Stimulated activated CD8-positive, alpha-beta memory T cell treated with anti-CD3 and anti-CD28 coated beads, Interleukin-12 subunit alpha, Interleukin-12 subunit beta, amount 100 ng/mL, for 24 hours (primary cell): Measurements from ENCODE around the gene IL12RB1.
"Not testable (repeated sequence)": the region's sequence is repeated elsewhere in the genome, so short reads cannot be mapped to it uniquely, and the experiment has no call there.

Experiments
- DNase-seq: peaks from one replicate; pipeline ENCODE4 v3.0.0-alpha.2; 2020; ENCODE audit errors: extremely low read depth

IL12RB1 gene

DNA sequence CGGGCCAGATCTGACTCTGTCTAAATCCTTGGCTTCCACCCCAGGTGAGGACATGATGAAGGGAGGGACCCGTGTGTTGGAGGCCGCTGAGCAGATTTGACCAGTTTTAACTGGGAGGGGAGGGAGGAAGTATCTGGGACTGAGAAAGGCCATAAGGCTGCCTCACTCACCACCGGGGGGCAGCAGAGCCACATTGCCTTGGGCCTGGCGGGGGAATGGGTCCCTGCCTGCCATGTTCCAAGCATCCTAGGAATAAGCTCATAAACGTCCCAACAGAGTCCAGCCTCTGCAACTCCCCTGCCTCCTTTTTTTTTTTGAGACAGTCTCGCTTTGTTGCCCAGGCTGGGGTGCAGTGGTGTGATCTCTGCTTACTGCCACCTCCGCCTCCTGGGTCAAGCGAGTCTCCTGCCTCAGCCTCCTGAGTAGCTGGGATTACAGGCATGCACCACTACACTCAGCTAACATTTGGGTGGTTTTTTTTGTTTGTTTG lies 26.3 kb upstream of the IL12RB1 start:
- DNase-seq = no peak

DNA sequence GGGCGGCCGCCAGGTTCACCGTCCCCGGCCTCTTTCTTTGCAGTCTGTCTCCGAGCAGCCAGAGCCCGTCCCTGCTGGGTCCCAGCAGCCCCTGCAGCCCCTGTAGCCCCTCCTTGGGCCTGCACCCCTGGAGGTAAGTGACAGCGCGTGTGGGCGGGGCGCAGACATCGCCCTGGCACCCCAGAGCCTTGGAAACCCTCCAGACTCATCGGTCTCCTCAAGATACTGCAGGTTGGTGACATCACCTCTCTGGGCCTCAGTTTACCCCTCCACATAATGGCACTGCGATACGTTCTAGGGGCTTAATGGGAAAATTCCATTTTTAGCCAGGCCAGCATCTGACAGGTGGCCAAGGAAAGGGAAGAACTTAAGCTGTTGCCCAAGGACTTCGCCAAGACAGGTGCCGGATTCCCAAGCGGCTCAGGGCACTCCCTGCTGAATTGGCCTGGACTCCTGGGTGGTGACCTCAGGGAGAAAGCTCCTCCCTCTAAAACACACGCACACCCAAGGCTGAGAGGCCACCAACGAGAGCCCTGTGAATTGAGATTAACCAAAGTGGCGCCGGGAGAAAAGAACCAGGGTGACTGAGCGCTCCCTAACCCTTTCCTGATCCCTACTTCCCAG lies 24.0 kb upstream of the IL12RB1 start:
- no peak for DNase-seq

DNA sequence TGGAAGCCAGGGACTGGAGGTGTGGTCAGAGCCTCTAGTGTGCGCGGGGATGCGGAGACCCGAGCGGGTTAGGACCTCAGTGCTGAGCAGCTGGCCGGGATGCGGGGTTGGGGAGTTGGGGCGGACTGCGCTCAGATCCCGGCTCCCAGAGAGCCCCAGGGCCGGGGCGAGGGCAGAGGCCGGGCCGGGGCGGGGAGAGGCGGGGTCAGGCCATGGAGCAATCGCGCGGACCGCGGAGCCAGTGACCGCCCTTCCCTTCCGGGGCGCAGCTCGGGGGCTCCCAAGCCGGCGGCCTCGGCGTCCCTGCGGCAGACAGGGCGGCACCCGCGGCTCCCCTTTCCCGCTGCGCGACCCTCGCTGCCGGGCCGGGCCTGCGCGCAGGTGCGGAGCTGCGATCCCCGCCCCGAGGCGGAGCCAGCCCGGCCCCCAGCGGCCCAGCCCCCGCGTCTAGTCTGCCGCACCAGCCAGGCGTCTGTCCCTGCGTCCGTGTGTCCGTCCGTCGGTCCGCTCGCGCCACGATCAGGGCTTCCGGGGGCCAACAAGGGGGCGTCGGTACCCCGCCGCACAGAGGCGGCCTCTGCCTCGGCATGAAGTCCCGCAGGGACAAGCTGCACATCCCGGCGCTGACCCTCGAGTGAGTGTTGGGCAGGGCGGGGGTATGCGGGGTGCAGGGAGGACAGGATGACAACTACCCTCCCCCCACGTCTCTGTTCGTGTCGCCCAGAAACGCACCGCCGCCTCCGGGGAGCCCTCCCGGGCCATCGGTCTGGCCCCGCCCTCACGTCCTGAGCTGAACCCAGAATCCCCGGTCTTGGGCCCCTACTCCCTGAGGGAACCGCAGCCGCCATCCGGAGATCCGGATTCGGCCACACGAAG lies 23.2 kb upstream of the IL12RB1 start:
- no peak for DNase-seq

DNA sequence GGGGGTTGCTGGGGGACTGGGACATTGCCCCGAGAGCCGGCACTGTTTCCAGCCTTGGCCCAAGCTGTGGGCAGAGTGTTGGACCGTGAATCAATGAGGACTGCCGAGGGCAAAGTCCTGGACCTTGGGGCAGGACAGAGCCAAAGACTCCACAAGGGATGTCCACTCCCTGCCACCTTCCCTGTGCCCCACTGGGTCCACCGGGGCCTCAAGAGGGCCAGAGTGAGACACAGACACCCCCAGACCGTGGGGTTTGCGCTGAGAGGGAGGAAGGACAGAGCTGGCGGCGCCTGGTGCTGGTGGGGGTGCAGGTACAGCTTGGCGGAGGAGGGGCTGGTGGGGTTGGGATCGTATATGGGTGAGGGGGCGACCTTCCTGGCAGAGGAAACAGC lies 22.6 kb upstream of the IL12RB1 start:
- DNase-seq = no peak

DNA sequence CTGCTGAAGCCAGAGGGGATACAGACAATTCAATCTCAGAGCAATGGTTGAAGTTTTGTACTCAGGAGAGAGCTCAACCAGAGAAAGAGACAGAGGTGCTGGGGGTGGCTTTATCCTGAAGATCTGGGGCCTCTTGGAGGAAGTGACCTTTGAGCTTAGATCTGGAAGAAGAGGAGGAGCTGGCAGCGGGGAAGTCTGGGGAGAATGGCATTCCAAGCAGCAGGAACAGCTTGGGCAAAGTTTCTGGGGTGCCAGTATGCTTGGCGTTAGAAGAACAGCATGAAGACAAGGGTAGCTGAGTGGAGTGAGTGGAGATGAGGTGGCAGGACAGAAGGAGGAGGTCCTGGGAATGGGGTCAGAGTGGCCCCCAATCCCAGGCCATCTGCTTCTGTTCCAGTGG lies 22.2 kb upstream of the IL12RB1 start:
- no peak for DNase-seq

DNA sequence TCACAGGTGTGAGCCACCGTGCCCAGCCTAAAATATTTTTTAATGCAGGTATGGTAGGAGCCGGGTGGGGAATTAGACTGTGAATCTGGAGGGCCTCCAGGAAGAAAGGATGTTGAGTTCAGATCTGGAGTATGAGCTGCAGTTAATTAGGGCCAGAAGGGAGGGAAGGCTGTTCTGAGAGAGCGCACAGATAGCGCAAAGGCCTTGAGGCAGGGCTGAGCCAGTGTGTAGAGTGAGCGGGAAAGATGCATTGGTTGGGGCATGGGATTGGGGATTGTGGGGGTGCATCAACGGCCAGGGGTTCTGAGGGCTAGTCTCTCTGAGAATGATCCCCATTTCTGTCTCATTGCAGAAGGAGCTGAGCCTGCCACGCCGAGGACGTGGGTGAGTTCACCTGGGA lies 20.5 kb upstream of the IL12RB1 start:
- no peak for DNase-seq

DNA sequence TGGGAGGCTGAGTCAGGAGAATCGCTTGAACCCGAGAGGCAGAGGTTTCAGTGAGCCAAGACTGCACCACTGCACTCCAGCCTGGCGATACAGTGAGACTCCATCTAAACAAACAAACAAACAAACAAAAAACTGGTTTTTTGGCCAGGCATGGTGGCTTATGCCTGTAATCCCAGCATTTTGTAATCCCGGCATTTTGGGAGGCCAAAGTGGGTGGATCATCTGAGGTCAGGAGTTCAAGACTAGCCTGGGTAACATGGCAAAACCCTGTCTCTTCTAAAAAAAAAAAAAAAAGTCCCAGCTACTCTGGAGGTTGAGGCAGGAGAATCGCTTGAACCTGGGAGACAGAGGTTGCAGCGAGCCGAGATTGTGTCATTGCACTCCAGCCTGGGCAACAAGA lies 18.5 kb upstream of the IL12RB1 start:
- not testable (repeated sequence) for DNase-seq

DNA sequence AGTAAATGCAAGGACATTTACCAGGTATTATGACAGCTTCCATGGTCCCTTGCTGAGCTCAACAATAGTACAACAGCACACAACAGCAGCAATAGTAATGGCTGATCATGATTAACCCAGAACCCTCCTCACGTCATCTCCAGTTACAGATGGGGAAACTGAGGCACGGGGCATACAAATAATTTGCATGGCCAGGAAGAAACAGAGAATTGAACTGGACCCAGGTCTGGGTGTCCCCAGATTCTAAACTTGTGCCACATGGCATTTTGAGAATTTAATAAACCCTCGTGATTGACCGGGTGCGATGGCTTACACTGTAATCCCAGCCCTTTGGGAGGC lies 18.0 kb upstream of the IL12RB1 start:
- DNase-seq = no peak

DNA sequence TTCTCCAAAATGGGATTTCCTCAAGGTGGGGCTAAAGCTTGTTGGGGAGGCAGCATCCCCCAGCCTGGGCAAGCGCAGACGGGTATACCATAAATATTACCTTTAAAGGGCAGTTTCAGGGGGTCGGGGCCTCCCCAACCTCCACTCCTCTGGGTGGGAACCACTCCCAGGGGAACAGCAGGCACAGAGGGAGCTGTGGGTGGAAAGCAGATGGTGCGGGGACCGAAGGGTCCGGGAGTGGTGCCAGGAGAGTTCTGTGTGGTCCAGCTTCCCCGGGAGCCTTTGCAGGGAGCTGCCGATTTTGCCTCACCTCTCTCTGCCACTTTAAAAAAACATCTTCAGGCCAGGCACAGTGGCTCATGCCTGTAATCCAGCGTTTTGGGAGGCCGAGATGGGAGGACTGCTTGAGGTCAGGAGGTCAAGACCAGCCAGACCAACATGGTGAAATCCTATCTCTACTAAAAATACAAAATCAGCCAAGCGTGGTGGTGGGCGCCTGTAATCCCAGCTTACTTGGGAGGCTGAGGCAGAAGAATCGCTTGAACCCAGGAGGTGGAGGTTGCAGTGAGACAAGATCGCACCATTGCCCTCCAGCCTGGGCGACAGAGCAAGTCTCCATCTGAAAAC lies 16.3 kb upstream of the IL12RB1 start:
- DNase-seq = no peak

DNA sequence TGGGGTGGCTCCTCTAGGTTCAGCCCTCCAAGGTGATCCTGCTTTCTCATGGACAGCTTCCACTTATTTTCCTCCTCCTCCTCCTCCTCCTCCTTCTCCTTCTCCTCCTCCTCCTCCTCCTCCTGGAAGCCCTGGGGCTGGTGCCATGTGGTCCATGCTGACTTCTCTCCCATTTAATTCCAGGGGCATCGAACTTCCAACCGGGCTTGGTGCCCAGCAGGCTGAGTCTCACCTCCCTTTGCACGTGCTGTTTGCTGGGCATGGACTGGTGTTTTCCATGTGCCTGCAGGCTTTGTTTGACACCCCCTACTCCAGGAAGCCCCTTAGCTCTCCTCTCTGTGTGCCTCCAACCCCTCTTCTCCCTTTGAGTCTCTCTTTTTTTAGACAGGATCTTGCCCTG lies 14.5 kb upstream of the IL12RB1 start:
- no peak for DNase-seq

DNA sequence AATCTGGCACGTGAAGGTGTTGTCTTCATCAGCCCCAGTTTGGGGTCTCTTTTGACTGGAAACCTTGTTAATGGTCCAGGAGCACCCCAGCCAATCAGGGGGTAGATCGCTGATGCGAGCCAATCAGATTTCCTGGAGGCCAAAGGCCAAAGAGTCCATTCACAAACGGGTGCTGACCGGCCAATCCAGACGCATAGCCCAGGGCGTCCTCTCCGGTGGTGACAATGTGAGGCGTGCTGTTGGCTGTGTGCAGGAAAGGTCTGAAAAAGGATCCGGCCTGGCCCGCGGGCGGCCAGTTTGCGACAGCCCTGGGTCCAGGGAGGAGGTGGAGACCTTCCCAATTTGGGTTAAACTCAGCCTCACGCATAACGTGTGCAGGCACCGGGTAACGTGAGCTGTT lies 14.0 kb upstream of the IL12RB1 start:
- no peak for DNase-seq

DNA sequence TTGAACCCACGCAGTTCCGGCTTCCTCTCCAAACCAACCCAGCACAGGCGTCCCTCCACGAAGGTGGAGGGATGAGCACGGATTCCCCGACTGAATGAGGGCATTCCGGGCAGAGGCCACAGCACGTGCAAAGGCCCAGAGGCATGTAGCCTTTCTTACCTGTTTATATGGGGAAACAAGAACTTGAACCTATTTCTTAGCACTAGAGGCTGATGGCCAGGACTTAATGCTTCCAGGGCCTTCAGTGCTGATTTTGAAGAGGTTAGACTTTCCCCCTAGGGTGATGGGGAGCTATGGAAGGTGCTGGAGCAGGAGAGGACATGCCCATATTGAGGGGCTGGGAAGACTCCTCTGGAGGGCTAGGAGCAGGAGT lies 12.9 kb upstream of the IL12RB1 start:
- no peak for DNase-seq

DNA sequence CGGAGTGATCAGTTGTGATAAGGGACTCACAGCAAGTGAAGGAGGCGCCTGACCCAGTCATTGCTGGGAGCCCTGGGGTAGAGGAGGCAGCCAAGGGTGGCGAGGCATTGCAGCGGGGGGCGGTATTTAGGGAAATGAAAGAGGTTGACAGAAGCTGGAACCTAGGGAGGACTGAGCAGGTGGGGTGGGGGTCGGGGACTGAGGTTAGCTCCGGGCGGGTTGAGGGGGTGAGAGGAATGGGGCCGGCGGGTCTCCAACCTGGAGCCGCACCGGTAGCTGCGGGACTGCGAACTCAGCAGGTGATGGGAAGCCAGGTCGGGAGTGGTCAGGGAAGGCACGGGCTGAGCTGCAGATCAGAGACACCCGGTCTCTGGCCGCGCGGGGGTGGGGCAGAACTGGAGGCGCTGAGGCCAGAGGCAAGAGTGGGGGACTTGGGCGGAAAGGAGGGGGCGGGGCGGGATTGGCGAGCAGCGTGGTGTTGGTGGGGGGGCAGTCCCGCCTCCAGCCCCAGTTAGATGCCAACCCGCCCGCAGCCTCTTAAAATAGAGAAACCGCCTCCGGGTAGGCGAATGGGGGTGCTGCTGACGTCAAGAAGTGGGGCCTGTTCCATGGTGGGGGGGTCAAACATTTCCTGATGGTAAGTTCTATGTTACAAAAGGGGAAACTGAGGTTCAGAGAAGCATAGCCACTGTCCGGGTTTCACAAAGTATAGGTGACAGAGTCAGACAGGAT lies 12.3 kb upstream of the IL12RB1 start:
- no peak for DNase-seq

DNA sequence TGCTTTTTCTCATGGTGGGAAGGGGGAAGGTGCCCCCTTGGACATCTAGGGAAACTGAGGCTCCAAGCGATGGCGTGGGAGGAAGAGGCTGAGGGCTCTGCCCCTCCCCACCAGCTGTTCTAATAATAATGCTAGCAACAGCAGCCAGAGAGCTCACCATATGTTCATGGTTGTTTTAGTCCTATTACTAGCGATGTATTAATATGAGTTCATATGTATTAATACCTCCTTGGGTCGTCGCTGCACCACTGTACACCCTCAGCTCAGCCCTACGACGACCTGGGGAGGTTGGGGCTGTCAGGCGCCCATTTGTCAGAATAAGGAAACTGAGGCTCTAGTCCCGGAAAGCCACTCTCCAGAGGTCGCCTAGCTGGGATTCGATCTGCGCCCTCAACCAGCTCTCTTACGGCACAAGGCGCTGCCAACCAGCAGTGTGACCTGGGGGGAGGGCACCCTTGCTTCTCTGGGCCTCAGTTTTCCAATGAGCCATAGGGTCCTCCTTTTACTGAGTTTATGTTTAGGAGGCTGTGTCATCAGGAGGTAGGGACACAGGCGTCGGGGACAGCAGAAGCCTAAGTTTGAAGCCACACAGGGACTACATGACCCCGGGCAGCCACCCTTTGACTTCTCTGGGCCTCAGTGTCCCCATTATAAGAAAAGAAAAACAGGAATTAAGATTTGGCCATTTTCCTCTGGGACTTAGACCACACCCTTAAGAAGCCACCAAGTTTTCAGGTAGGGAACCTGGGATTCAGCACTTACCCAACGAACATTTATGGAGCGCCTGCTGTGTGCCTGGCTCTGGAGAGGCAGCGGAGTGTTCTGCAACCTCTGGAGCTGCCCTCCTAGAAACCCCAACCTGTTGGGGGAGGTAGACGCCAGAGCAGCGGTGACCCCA lies 11.5 kb upstream of the IL12RB1 start:
- no peak for DNase-seq

DNA sequence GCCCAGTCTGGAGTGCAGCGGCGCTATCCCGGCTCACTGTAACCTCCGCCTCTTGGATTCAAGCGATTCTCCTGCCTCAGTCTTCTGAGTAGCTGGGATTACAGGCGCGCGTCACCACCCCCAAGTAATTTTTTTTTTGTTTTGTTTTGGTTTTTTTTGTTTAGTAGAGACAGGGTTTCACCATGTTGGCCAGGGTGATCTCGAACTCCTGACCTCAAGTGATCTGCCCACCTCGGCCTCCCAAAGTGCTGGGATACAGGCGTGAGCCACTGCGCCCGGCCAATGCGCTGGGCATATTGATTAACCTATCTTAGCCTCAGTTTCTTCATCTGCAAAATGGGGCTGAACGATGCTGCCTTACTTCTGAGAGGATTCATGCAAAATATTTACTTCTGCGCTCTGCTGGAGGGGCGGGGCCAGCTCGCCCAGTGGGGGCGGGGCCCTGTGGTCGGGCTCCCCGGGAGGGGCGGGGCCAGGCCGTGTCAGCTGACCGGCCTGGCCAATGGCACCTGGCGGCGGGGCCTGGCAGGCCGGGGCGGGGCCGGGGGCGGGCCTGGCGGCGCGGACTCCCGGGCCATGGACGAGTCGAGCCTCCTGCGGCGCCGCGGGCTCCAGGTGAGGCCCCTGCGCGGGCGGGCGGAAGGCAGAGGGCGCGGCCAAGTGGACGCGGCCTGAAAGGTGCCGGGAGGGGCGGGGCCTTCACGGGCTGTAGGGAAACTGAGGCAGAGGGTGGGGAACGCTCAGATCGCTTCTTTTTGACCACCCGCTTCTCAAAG lies 10.7 kb upstream of the IL12RB1 start, which contains the start of gene MAST3:
Gene MAST3 (plus strand): TSS at position 562 of the 776 bp plus-strand sequence. CDS start 15 bp downstream, at position 577.
- DNase-seq = peak; percentile 82

DNA sequence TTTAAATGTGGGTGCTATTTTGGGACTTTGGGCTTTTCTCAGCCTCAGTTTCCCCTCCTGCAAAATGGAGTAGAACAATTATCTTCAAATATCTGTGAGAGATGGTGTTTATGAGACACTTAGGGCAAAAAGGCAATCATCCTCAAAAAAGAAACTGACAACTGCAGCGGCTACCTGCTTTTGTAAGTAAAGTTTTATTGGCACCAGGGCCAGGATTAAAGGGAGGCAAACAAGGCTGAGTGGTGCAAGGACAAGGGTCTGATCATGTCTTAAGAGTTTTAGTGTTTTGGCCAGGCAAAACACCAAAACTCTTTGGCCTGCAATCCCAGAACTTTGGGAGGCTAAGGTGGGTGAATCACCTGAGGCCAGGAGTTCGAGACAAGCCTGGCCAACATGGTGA lies 9.5 kb upstream of the IL12RB1 start:
- no peak for DNase-seq

DNA sequence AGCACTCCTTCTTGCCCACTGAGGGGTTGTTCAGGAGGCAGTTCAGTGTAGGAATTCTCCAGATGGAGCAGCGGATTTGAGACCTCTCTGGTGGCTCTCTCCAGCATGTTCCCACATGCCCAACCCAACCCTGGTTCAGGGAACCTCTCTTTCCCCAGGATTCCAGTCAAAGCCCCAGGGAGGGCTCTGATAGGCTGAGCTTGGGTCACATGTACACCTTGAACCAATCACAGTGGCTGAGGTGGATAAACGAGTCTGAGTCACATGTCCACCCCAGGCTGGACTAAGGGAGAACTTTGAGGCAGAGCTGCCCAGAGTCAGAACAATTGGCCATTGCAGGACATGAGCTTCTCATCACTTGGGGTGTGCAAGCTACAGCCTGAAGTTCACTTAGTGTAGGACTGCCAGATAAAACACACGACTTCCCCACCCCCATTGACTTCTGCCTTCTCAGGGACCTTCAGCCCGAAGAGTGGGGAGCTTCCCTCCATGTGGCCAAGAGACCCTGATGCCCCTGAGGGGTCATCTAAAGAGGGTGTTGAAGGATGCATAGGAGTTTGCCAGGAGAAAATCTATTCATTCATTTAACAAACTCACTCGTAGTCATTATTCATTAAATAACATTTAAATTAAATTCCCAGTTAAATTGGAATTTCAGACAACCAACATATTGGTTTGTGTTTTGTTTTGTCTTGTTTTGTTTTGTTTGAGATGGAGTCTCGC lies 6.9 kb upstream of the IL12RB1 start:
- no peak for DNase-seq

DNA sequence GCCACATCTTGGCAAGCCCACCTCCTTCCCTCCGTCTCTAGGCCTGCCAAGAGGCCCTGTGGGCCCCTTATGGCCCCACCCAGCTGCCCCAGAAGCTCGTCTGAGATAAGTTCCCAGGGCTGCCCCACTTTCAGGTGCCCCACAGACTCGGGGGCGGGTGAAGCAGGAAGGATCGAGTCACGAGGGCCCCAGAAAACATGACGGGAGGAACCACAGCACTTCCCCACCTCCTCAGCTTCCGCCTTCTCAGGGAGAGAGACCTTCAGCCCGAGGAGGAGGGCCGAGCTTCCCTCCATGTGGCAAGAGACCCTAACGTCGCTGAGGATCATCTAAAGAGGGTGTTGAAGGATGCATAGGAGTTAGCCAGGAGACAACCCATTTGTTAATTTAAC lies 4.5 kb upstream of the IL12RB1 start:
- peak; percentile 67 for DNase-seq

DNA sequence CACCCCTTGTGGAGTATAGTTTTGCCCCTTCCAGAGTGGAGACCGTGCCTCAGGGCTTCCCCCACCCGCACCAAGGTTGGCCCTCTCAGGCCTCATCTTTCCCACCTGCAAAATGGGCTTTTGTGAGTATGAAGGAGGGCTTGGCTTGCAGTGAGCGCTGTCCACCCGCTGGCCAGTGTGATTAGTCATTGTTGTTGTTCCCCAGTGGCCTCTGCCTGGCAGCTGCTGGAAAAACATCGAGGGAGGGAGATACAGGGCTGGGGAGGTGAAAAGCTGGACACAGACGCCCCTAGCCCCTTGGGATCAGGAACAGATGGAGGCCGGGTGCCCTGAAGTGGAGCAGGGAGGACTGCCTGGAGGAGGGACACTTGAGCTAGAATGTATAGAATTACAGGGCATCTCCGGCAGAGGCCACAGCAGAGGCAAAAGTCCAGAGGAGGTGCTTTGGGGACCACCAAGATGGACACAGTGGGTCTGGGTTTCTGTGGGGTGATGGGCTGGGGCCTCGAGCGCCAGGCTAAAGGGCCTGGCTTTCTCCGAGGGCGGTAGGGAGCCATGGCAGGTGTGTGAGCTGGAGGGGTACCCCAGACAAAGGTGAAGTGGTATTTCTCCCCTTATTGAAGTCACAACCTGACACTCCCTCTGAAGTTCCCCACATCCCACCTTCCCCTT lies 3.9 kb upstream of the IL12RB1 start:
- DNase-seq = no peak
